ENCODE data around the gene RUNX2.

- TF ChIP-seq CTCF (IDR thresholded peaks at IDR 0.05), result no peak
- no peak for TF ChIP-seq POLR2A (IDR thresholded peaks at IDR 0.05)
These were observed 114.6 kb downstream of the RUNX2 start for GRCh38 chr6:45442716-45443115.

Measured in esophagus squamous epithelium (tissue), 4 donors.